ENCODE measurements around the gene NFIA. TPM values are rescaled to one million over a fixed set of nuclear protein-coding genes. Genes with fewer than 3 reads are reported as not detected.

The NFIA gene
- total and polyA plus RNA-seq, 10 of the 15 experiments (the other 5 are each of a cell fraction or from before 2014, with no cell fraction given) = 0.10 to 0.16 TPM; not detected in 8

GRCh38 chr1:61295818-61296537, 213.6 kb downstream of the NFIA start (continued):
- TF ChIP-seq ZBTB11 (CRISPR knock-in tag; IDR thresholded peaks at IDR 0.05) = no peak
- TF ChIP-seq ZZZ3 (IDR thresholded peaks at IDR 0.05; ENCODE audit: control insufficient read depth, insufficient read length, low read depth) = no peak
- TF ChIP-seq CBFB (IDR thresholded peaks at IDR 0.05; ENCODE audit: low read depth) = no peak

- FAIRE-seq (no peak), DNase-seq (ENCODE audit: low read depth, low spot score) (no peak), ATAC-seq (no peak)
- Histone ChIP-seq H3K4me1 (ENCODE audit: control insufficient read depth, insufficient read depth, low read length) (no peaks in the 10 kb centered on the region), H3K27me3 (replicated peaks in 1 of 2; ENCODE audit: control insufficient read depth in 2 of 2, insufficient read depth in 2 of 2, low read length in 1 of 2) (no peaks in the 10 kb centered on the region), H3K9ac (ENCODE audit: control insufficient read depth, insufficient read depth, low read length) (no peak overlapping the region), H3K4me3 (no peak overlapping the region), H3K79me2 (ENCODE audit: control insufficient read depth, insufficient read depth, low read length) (no peaks in the 10 kb centered on the region), H3K27ac (ENCODE audit: control insufficient read depth, insufficient read depth) (no peak overlapping the region), H3K4me2 (ENCODE audit: control insufficient read depth, insufficient read depth) (no peak overlapping the region), H4K20me1 (ENCODE audit: control insufficient read depth, insufficient read depth) (no peaks in the 10 kb centered on the region), H3K36me3 (ENCODE audit: control insufficient read depth in 2 of 2, insufficient read depth in 2 of 2, low read length in 1 of 2) (no peaks in the 10 kb centered on the region), H3K9me3 (replicated peaks; ENCODE audit: control insufficient read depth, insufficient read depth, low read length) (no peaks in the 10 kb centered on the region), H2AFZ (ENCODE audit: control insufficient read depth, low read depth, low read length) (no peak overlapping the region)
- SMC1A ChIA-PET (ENCODE audit: uncharacterized antibody, unreplicated experiment) = no interaction called here
- POLR2A ChIA-PET = no interaction called here
- in situ Hi-C loops (cut with MboI) (no loop called here), intact Hi-C loops (cut with micrococcal nuclease; ENCODE audit: unreplicated experiment) (no loop called here)
- no peak for TF ChIP-seq ATF3 (IDR thresholded peaks at IDR 0.05; ENCODE audit: borderline replicate concordance, extremely low read depth, low read depth, low read length)
- TF ChIP-seq MAX (IDR thresholded peaks at IDR 0.05; ENCODE audit: low read depth, low read length) = no peak
- no peak for TF ChIP-seq PKNOX1 (IDR thresholded peaks at IDR 0.05)
- TF ChIP-seq ZNF384 (IDR thresholded peaks at IDR 0.05; ENCODE audit: borderline replicate concordance, low read depth, low read length) = no peak
- no peak for TF ChIP-seq CBFB (IDR thresholded peaks at IDR 0.05; ENCODE audit: low read depth)
- WGBS (ENCODE audit: insufficient coverage, insufficient replicate concordance, low lambda C conversion rate, missing lambda C conversion rate) = 31% methylated on average over 7 of the region's 7 CpGs
- RAD21 ChIA-PET (ENCODE audit: unreplicated experiment) = no interaction called here
- CTCF ChIA-PET = no interaction called here
- no TSS peak for BruUV-seq (replicated peaks)
Observed at GRCh38 chr1:61297887-61298286, 215.5 kb downstream of the NFIA start.

Data from GM12878 (cell line).